Measurements from ENCODE around the gene TENM4.

TENM4 gene

GRCh38 chr11:78846269-78846668 is 594.6 kb downstream of the TENM4 start:
- ChIA-PET POLR2A (no interaction called here), CTCF (no interaction called here)
- TF ChIP-seq SP1 (IDR thresholded peaks at IDR 0.05) (no peak), FOXK2 (IDR thresholded peaks at IDR 0.05) (no peak)
- no peak for DNase-seq (ENCODE audit: extremely low spot score)

GRCh38 chr11:78845496-78845895 is 595.3 kb downstream of the TENM4 start:
- POLR2A ChIA-PET: no interaction called here
- CTCF ChIA-PET: no interaction called here
- DNase-seq (ENCODE audit: extremely low spot score): no peak
- TF ChIP-seq LEF1 (IDR thresholded peaks at IDR 0.05; ENCODE audit: borderline replicate concordance): no peak
- TF ChIP-seq FOXK2 (IDR thresholded peaks at IDR 0.05): no peak
- TF ChIP-seq, protein P1, sequence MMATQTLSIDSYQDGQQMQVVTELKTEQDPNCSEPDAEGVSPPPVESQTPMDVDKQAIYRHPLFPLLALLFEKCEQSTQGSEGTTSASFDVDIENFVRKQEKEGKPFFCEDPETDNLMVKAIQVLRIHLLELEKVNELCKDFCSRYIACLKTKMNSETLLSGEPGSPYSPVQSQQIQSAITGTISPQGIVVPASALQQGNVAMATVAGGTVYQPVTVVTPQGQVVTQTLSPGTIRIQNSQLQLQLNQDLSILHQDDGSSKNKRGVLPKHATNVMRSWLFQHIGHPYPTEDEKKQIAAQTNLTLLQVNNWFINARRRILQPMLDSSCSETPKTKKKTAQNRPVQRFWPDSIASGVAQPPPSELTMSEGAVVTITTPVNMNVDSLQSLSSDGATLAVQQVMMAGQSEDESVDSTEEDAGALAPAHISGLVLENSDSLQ (IDR thresholded peaks at IDR 0.05): no peak
- TF ChIP-seq ELF4 (IDR thresholded peaks at IDR 0.05): no peak

DNA sequence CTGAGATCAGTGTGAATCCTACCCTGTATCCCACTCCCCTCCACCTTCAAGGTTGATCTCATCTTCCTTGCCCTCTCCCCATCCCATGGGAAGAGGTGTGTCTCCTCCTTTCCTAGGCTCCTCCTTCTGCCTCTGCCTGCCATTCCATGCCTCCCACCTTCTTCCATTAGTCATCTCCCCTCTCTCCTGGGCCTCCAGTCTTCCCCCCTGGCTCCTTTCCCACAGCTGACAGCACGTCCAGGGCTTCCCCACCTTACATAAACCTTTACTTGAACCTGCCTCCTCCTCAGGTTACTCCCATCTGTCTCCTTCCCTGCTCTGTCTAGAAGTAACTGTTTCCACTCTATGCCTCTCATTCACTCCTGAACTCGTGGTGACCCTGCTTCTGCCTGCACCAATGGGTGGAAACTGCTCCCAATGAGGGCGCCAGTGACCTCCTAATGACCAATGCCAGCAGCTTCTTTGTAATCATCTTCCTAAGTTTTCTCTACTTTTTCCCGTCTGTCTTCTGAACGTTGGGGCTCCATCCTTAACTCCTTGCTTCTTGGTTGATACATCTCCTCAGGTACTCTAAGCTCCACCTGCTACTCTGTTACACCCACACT is 599.3 kb downstream of the TENM4 start:
- TF ChIP-seq HDGF (IDR thresholded peaks at IDR 0.05; ENCODE audit: borderline replicate concordance) (no peak), NFRKB (IDR thresholded peaks at IDR 0.05) (no peak), ZNF384 (IDR thresholded peaks at IDR 0.05) (no peak)
- TF ChIP-seq, protein P1 (IDR thresholded peaks at IDR 0.05): no peak
- DNase-seq (ENCODE audit: extremely low spot score): no peak
- CTCF ChIA-PET: no interaction called here
- POLR2A ChIA-PET: no interaction called here

DNA sequence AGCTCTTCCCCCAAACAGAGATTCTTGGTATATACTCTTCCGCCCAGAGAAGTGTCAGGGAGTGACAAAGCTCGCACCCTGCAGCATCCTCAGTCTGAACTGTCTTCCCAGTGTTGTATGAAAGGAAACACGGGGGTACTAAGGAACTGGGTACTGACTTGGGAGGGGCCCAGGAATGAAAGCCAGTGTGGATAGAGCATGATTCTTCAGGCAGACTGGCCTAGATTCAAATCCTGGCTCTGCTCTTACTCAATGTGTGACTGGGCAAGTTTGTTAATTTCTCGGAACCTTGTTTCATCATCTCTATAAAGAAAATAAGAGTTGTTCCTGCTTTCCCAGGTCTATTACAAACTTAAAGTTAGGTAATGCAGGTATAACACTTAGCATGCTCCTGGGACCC is 600.2 kb downstream of the TENM4 start:
- DNase-seq (ENCODE audit: extremely low spot score): no peak
- POLR2A ChIA-PET: no interaction called here
- TF ChIP-seq FOXM1 (IDR thresholded peaks at IDR 0.05; ENCODE audit: borderline replicate concordance) (no peak), SUZ12 (IDR thresholded peaks at IDR 0.05) (no peak), FOXK2 (IDR thresholded peaks at IDR 0.05) (no peak)
- CTCF ChIA-PET: interaction anchor here (1.4 kb wide), 1 partner anchor 9 kb away, joined by 4 read pairs; no protein-coding TSS in a partner anchor

- ChIA-PET CTCF (interaction anchor here (1.4 kb wide), 1 partner anchor 8 kb away, joined by 4 read pairs; no protein-coding TSS in a partner anchor), POLR2A (no interaction called here)
- DNase-seq (ENCODE audit: extremely low spot score): no peak
- TF ChIP-seq, protein P1 (IDR thresholded peaks at IDR 0.05): no peak
Observed at GRCh38 chr11:78840200-78840599, 600.6 kb downstream of the TENM4 start.

DNA sequence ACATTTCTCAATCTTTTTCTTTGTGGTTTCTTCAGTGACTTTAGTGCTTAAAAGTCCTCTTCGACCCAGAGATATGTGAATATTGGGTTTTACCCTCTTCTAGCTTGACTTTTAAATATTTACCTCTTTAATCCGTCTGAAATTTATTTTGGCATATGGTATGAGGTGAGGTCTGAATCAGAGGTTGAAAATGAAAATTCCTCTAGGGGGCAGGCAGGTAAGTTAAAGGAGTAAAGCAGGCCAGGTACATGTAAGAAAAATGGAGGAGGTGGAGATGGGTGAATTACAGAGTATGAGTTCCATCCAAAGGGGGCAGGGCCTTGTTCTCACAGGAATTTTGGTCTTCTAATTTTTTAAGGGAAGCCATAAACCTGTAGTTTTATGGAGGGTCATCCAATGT is 602.4 kb downstream of the TENM4 start:
- CTCF ChIA-PET: interaction anchor here (0.6 kb wide), 1 partner anchor 157 kb away, joined by 3 read pairs; no protein-coding TSS in a partner anchor
- DNase-seq (ENCODE audit: extremely low spot score): no peak
- POLR2A ChIA-PET: no interaction called here
- TF ChIP-seq TARDBP (IDR thresholded peaks at IDR 0.05): no peak
- no peak for TF ChIP-seq CTBP1 (IDR thresholded peaks at IDR 0.05; ENCODE audit: borderline replicate concordance)
- TF ChIP-seq LEF1 (IDR thresholded peaks at IDR 0.05; ENCODE audit: borderline replicate concordance): no peak
- no peak for TF ChIP-seq HDGF (IDR thresholded peaks at IDR 0.05; ENCODE audit: borderline replicate concordance)
- TF ChIP-seq L3MBTL2 (conservative IDR thresholded peaks at IDR 0.05): no peak
- no peak for TF ChIP-seq ZNF384 (IDR thresholded peaks at IDR 0.05)
- no peak for TF ChIP-seq ARNT (IDR thresholded peaks at IDR 0.05)
- no peak for TF ChIP-seq ELF4 (IDR thresholded peaks at IDR 0.05)
- TF ChIP-seq, protein P1 (IDR thresholded peaks at IDR 0.05): no peak
- no peak for TF ChIP-seq SUZ12 (IDR thresholded peaks at IDR 0.05)
- no peak for TF ChIP-seq SP1 (IDR thresholded peaks at IDR 0.05)
- TF ChIP-seq FOXK2 (IDR thresholded peaks at IDR 0.05): no peak
- TF ChIP-seq BHLHE40 (IDR thresholded peaks at IDR 0.05; ENCODE audit: borderline replicate concordance): no peak
- TF ChIP-seq FOXA1 (IDR thresholded peaks at IDR 0.05): no peak
- TF ChIP-seq FOXM1 (IDR thresholded peaks at IDR 0.05; ENCODE audit: borderline replicate concordance): no peak
- TF ChIP-seq NFRKB (IDR thresholded peaks at IDR 0.05): no peak

GRCh38 chr11:78835646-78836045 is 605.2 kb downstream of the TENM4 start:
- ChIA-PET CTCF (no interaction called here), POLR2A (no interaction called here)
- no peak for TF ChIP-seq TARDBP (IDR thresholded peaks at IDR 0.05)
- DNase-seq (ENCODE audit: extremely low spot score): no peak

DNA sequence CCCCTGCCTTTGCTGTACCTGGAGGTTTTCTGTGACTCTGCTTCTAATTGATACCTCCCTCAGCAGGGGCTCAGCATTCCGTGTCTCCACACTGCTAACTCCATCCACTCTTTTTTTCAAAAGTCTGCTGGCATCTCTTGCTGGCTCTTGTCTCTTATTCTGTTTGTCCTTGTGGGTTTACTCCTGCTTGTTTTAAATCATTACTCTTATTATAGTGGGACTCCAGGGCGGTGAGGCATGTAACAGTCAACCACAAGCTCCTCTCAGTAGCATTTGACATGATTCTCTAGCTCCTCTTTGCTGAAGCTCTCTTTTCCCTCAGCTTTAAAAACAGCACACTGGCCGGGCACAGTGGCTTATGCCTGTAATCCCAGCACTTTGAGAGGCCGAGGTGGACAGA is 605.9 kb downstream of the TENM4 start:
- ChIA-PET CTCF (no interaction called here), POLR2A (no interaction called here)
- no peak for DNase-seq (ENCODE audit: extremely low spot score)
- TF ChIP-seq FOXM1 (IDR thresholded peaks at IDR 0.05; ENCODE audit: borderline replicate concordance) (no peak), L3MBTL2 (conservative IDR thresholded peaks at IDR 0.05) (no peak), FOXK2 (IDR thresholded peaks at IDR 0.05) (no peak), NFRKB (IDR thresholded peaks at IDR 0.05) (no peak), ARNT (IDR thresholded peaks at IDR 0.05) (no peak)

Measured in HEK293T (cell line).